Heart left ventricle (tissue), 13 donors: ENCODE measurements around the gene WDR87.

Experiments used
- CTCF ChIP-seq, 12 donors: fragments of 200-600 bp; sonication (generic) in 4 of 12; IDR thresholded peaks; one replicate each; pipeline versions ENCODE4 v1.5.0 to v1.8.0; 2018 to 2022; ENCODE audit warnings: antibody characterized with exemption in 12 of 12, mild to moderate bottlenecking in 5 of 12
- POLR2A ChIP-seq, 2 donors: fragments of 450-650 bp; IDR thresholded peaks; one replicate each; pipeline ENCODE4 v1.6.1; 2017; ENCODE audit warnings: antibody characterized with exemption in 2 of 2, mild to moderate bottlenecking in 2 of 2, moderate library complexity in 2 of 2
- donor health status: ischemic (EF 13 %, LVEDD 7.1; RV severe dilation, severe dysfunction).
- donor health status: DM: no; HTN: yes; CAD: no.
- donor health status: DM: no; HTN: no; CAD: no.
- donor health status: ischemic (EF 25% LVEDD 6.9; RV normal size, moderate dysfunction).
- donor health status: ischemic (EF 25% LVEDD 5.7; RV mildly dilated, moderate dysfunction).
- donor health status: ischemic (EF 35%, LVEDD 5.7; RV mildly dilated, moderate dysfunction).
- donor health status: nonischemic (EF 11% LVEDD 7.7; RV severe dilation, severe dysfunction).
- donor health status: DM: yes; HTN: yes; CAD: no.
- donor health status: PGD.
- donor health status: ischemic (EF 29% LVEDD 5.4; RV normal size, mild dysfunction).
- donor health status: nonischemic (EF 23%, LVEDD 6.1; RV moderate dilation, normal function).

GRCh38 chr19:37932985-37933936, 26.9 kb upstream of the WDR87 start:
- TF ChIP-seq POLR2A (IDR thresholded peaks at IDR 0.05) (no peak), CTCF (IDR thresholded peaks at IDR 0.05) (no peak)
